Ovary (tissue), 9 donors: ENCODE data around the gene MTSS2. TPM values are rescaled to one million over a fixed set of nuclear protein-coding genes. Genes with fewer than 3 reads are reported as not detected.

Experiments
- DNase-seq, 5 donors: peaks; one replicate each; pipeline ENCODE4 v3.0.0-alpha.2; 2019 to 2020
- H3K27ac ChIP-seq, 2 donors: fragments of 200-600 bp; one replicate each; pipeline versions ENCODE4 v1.5.1 to v1.8.0; 2019 to 2022
- H3K27me3 ChIP-seq: fragments of 200-600 bp; one replicate; pipeline ENCODE4 v1.8.0; 2022
- H3K36me3 ChIP-seq: fragments of 200-600 bp; sonication (generic); one replicate; pipeline ENCODE4 v1.5.1; 2019
- H3K4me1 ChIP-seq: one replicate; pipeline ENCODE4 v1.8.1; 2013; ENCODE audit warnings: mild to moderate bottlenecking, moderate library complexity; ENCODE audit not compliant: insufficient read depth
- H3K4me3 ChIP-seq: fragments of 200-600 bp; sonication (generic); one replicate; pipeline ENCODE4 v1.5.1; 2017
- H3K9me3 ChIP-seq, 2 donors: fragments of 200-600 bp in 1 of 2; sonication (generic) in 1 of 2; one replicate each; pipeline versions ENCODE4 v1.5.1 to v1.8.1; 2013 to 2019; ENCODE audit warnings: mild to moderate bottlenecking in 1 of 2, moderate library complexity in 1 of 2
- CTCF ChIP-seq, 3 donors: fragments of 450-650 bp in 2 of 3; fragments of 200-600 bp in 1 of 3; IDR thresholded peaks; one replicate each; pipeline versions ENCODE4 v1.5.1 to v1.8.0; 2016 to 2022; ENCODE audit warnings: antibody characterized with exemption in 3 of 3, mild to moderate bottlenecking in 1 of 3
- EP300 ChIP-seq: sonication (generic); formaldehyde crosslinking; IDR thresholded peaks from one replicate; pipeline ENCODE4 v1.6.1; 2017; ENCODE audit warnings: antibody characterized with exemption
- POLR2A ChIP-seq: fragments of 450-650 bp; IDR thresholded peaks from one replicate; pipeline ENCODE4 v1.6.1; 2017; ENCODE audit warnings: antibody characterized with exemption, mild to moderate bottlenecking, moderate library complexity
- WGBS, 3 donors: extraction: QIAGEN DNeasy Blood & Tissue Kit in 1 of 3; methylation state at CpG; one replicate each; pipeline versions ENCODE4 v1.1.5 to v1.1.7; 2013 to 2017; 5-methylcytosine and 5-hydroxymethylcytosine counted together
- intact Hi-C, 4 donors: fragments of 100-400 bp; cut with DNase I; formaldehyde crosslinking; loops; one replicate each; pipeline versions ENCODE4 v1.11.0 to v1.15.1; 2022 to 2023
- polyA plus RNA-seq, 2 donors: library from polyadenylated mRNA; stranded (reverse); fragments of 200-250 nt in 1 of 2; fragments of 350-450 nt in 1 of 2; fragmentation: Illumina TruSeq in 1 of 2; extraction: RNeasy Lipid Tissue Mini Kit (QIAGEN cat#74804) in 1 of 2; gene quantifications; one replicate each; pipeline ENCODE4 v1.2.3, GENCODE V29; 2013 to 2014
- total RNA-seq, 7 donors: library from RNA; depleted of rRNA in 2 of 7; stranded (reverse); fragments of >200 nt in 2 of 7; fragmentation: NEBNext Ultra II Directional in 3 of 7; extraction: Animal tissue kit (Norgen Biotek cat#: 25700) in 3 of 7; gene quantifications; one replicate each; pipeline versions ENCODE4 v1.1.0 to v1.2.4, GENCODE V29; 2016 to 2023
- donor health status: DM: no; HTN: no; CAD: no; lungs with moderate emphysema.
- donor health status: DM: no; HTN: no; CAD: no.
- donor health status: Bipolar disorder and iron deficiency.
- donor health status: DM: yes; HTN: yes; CAD: no.
- donor health status: DM: no; HTN: no; CAD: no.
- donor health status: DM: yes; HTN: yes; CAD: no.

MTSS2 gene
- total and polyA plus RNA-seq, 9 donors: 8.4 to 93.5 (median 40.2) TPM

GRCh38 chr16:70679671-70680494 lies 6.0 kb downstream of the MTSS2 start:
- H3K4me3 ChIP-seq: no peak overlapping the region
- TF ChIP-seq CTCF (IDR thresholded peaks at IDR 0.05): peak; percentile 21 to 86 (median 83)
- no peak for TF ChIP-seq POLR2A
- no peak for TF ChIP-seq EP300
- peak in 4 of 5 donors; percentile 59 to 68 (median 62) for DNase-seq
- 32 to 56% (median 42%) methylated on average over 36 to 80 of the region's 80 CpGs for WGBS, 3 donors
- H3K4me1 ChIP-seq: peaks cover 33% of the 10 kb centered on the region
- no peaks in the 10 kb centered on the region for H3K9me3 ChIP-seq
- H3K27me3 ChIP-seq: no peaks in the 10 kb centered on the region
- peak overlapping the region in 1 of 2 donors; percentile 43 for H3K27ac ChIP-seq
- intact Hi-C loops: loop anchor here (1.0 to 10.0 kb wide), 4 partner anchors 82 to 675 kb away; partner anchors contain the start of gene CALB2 (in 1 of the 4)
- no peaks in the 10 kb centered on the region for H3K36me3 ChIP-seq

- peak in 4 of 5 donors; percentile 24 to 45 (median 37) for DNase-seq
- Histone ChIP-seq H3K27ac (no peak overlapping the region), H3K36me3 (no peaks in the 10 kb centered on the region), H3K27me3 (no peaks in the 10 kb centered on the region), H3K9me3 (no peaks in the 10 kb centered on the region), H3K4me3 (no peak overlapping the region), H3K4me1 (peaks cover 30% of the 10 kb centered on the region)
- intact Hi-C loops: no loop called here
- 78 to 82% (median 79%) methylated on average over 31 of the region's 31 CpGs for WGBS, 3 donors
- TF ChIP-seq CTCF (IDR thresholded peaks at IDR 0.05) (no peak), POLR2A (no peak), EP300 (no peak)
Observed at GRCh38 chr16:70678898-70679670, 6.8 kb downstream of the MTSS2 start.

- peaks cover 23% of the 10 kb centered on the region for H3K4me1 ChIP-seq
- no peak overlapping the region for H3K27ac ChIP-seq
Observed at GRCh38 chr16:70678121-70678897, 7.5 kb downstream of the MTSS2 start.

More at GRCh38 chr16:70678121-70678897, 7.5 kb downstream of the MTSS2 start:
- whole genome bisulfite sequencing, 3 donors: 85 to 87% (median 87%) methylated on average over 20 to 22 of the region's 22 CpGs
- no peak overlapping the region for H3K4me3 ChIP-seq
- intact Hi-C loops: no loop called here
- TF ChIP-seq CTCF (IDR thresholded peaks at IDR 0.05) (no peak), EP300 (no peak), POLR2A (no peak)
- no peaks in the 10 kb centered on the region for H3K36me3 ChIP-seq
- no peaks in the 10 kb centered on the region for H3K27me3 ChIP-seq
- DNase-seq: peak in 4 of 5 donors; percentile 26 to 43 (median 29)
- no peaks in the 10 kb centered on the region for H3K9me3 ChIP-seq
